ENCODE measurements around the gene C1QTNF3. TPM values are rescaled to one million over a fixed set of nuclear protein-coding genes. Genes with fewer than 3 reads are reported as not detected.

C1QTNF3 gene
- total RNA-seq: 0.35 and 1.1 TPM in 2 replicates

GRCh38 chr5:34043099-34043876 is at the start of gene C1QTNF3:
Gene C1QTNF3 (minus strand): TSS chr5:34043213. CDS start chr5:34043125, 88 bp downstream.

GRCh38 chr5:34007621-34008600 is 35.1 kb downstream of the C1QTNF3 start, which contains the start of gene AMACR:
Gene AMACR (minus strand): TSS chr5:34008050. CDS start chr5:34008019, 31 bp downstream.

GRCh38 chr5:33984671-33985124 is 58.3 kb downstream of the C1QTNF3 start, which contains the start of gene SLC45A2:
Gene SLC45A2 (minus strand): TSS chr5:33984693. CDS start chr5:33984583, 110 bp downstream.

Other genes starting within 250 kb of the C1QTNF3 start
- gene ADAMTS12, start 151.2 kb downstream of the C1QTNF3 start, total RNA-seq: 39.5 and 64.2 TPM in 2 replicates
- gene RXFP3, start 106.8 kb downstream of the C1QTNF3 start, total RNA-seq: not detected in 2 replicates
- not detected in 2 replicates for gene SLC45A2, start 58.5 kb downstream of the C1QTNF3 start, total RNA-seq
- 4.0 and 4.6 TPM in 2 replicates for gene AMACR, start 35.2 kb downstream of the C1QTNF3 start, total RNA-seq

Data from pericardium fibroblast (primary cell).